Colonic mucosa (tissue), 4 donors: ENCODE data around the gene SNX14. TPM values are rescaled to one million over a fixed set of nuclear protein-coding genes. Genes with fewer than 3 reads are reported as not detected.
"Not testable (repeated sequence)": the region's sequence is repeated elsewhere in the genome, so short reads cannot be mapped to it uniquely, and the experiment has no call there.

Experiments used
- DNase-seq: peaks from one replicate; pipeline ENCODE4 v3.0.0-alpha.2; 2020
- H3K27ac ChIP-seq: fragments of 200-600 bp; one replicate; pipeline ENCODE4 v1.8.0; 2021
- H3K27me3 ChIP-seq: fragments of 200-600 bp; one replicate; pipeline ENCODE4 v1.8.0; 2021
- H3K36me3 ChIP-seq: fragments of 200-600 bp; one replicate; pipeline ENCODE4 v1.8.0; 2021
- H3K4me1 ChIP-seq: fragments of 200-600 bp; one replicate; pipeline ENCODE4 v1.8.0; 2021; ENCODE audit warnings: mild to moderate bottlenecking
- H3K4me3 ChIP-seq: fragments of 200-600 bp; one replicate; pipeline ENCODE4 v1.8.0; 2021
- H3K9ac ChIP-seq, 2 donors: one replicate each; pipeline ENCODE4 v1.7.0; 2013; ENCODE audit warnings: control low read depth in 2 of 2, low read depth in 2 of 2, low read length in 2 of 2
- H3K9me3 ChIP-seq: fragments of 200-600 bp; one replicate; pipeline ENCODE4 v1.8.0; 2021
- intact Hi-C: fragments of 100-400 bp; cut with DNase I; formaldehyde crosslinking; loops from one replicate; pipeline ENCODE4 v1.14.1; 2022
- total RNA-seq, 2 donors: library from RNA; stranded (reverse); fragmentation: NEBNext Ultra II Directional in 1 of 2; extraction: Animal tissue kit (Norgen Biotek cat#: 25700) in 1 of 2; gene quantifications; one replicate each; pipeline ENCODE4 v1.2.1, GENCODE V29; 2021
- TF ChIP-seq, protein P1 (sequence below): fragments of 200-600 bp; IDR thresholded peaks from one replicate; pipeline ENCODE4 v1.8.0; 2022; ENCODE audit warnings: antibody characterized with exemption, mild to moderate bottlenecking
- donor health status: healthy.
- donor health status: DM: no; HTN: no; CAD: no.
- donor health status: DM: no; HTN: no; CAD: no.

Gene SNX14
- total RNA-seq, 2 donors from 2014 or later: 52.5 to 80.6 TPM

DNA sequence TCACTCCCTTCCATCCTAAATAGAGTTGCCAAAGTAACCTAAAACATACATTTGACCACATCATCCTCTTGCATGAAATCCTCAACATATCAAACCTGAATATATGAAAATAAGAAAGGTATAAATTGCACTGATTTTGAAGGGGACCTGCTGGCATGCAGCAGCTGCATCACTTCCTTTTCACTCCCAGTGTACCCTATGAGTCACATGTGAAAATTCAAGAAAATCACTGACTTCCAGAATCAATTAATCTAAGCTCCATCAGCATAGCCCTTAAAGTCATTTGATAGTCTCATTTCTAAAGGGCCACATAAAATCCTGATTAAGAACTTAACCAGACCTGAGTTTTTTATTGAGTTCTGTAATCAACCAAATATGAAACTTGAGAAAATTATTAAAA is 24.3 kb downstream of the SNX14 start:
- no peaks in the 10 kb centered on the region for H3K4me1 ChIP-seq
- no peak overlapping the region for H3K4me3 ChIP-seq
- H3K27ac ChIP-seq: no peak overlapping the region
- H3K27me3 ChIP-seq: no peaks in the 10 kb centered on the region
- DNase-seq: no peak
- intact Hi-C loops: no loop called here
- H3K9me3 ChIP-seq: no peaks in the 10 kb centered on the region
- no peak overlapping the region for H3K9ac ChIP-seq
- TF ChIP-seq, protein P1, sequence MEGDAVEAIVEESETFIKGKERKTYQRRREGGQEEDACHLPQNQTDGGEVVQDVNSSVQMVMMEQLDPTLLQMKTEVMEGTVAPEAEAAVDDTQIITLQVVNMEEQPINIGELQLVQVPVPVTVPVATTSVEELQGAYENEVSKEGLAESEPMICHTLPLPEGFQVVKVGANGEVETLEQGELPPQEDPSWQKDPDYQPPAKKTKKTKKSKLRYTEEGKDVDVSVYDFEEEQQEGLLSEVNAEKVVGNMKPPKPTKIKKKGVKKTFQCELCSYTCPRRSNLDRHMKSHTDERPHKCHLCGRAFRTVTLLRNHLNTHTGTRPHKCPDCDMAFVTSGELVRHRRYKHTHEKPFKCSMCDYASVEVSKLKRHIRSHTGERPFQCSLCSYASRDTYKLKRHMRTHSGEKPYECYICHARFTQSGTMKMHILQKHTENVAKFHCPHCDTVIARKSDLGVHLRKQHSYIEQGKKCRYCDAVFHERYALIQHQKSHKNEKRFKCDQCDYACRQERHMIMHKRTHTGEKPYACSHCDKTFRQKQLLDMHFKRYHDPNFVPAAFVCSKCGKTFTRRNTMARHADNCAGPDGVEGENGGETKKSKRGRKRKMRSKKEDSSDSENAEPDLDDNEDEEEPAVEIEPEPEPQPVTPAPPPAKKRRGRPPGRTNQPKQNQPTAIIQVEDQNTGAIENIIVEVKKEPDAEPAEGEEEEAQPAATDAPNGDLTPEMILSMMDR: no peak
- no peaks in the 10 kb centered on the region for H3K36me3 ChIP-seq

- DNase-seq: no peak
- Histone ChIP-seq H3K27ac (no peak overlapping the region), H3K4me1 (no peaks in the 10 kb centered on the region), H3K4me3 (no peak overlapping the region), H3K9me3 (no peaks in the 10 kb centered on the region), H3K9ac (no peak overlapping the region), H3K27me3 (no peaks in the 10 kb centered on the region), H3K36me3 (no peaks in the 10 kb centered on the region)
- intact Hi-C loops: no loop called here
- TF ChIP-seq, protein P1: no peak
Measured at GRCh38 chr6:85568411-85568810, 25.2 kb downstream of the SNX14 start.

- TF ChIP-seq, protein P1: no peak
- no peak for DNase-seq
Measured at GRCh38 chr6:85565736-85566135, 27.9 kb downstream of the SNX14 start.

GRCh38 chr6:85564223-85564622 is 29.4 kb downstream of the SNX14 start:
- H3K4me3 ChIP-seq, intact Hi-C loops, H3K36me3 ChIP-seq, H3K27ac ChIP-seq, H3K4me1 ChIP-seq, H3K9me3 ChIP-seq, DNase-seq, H3K27me3 ChIP-seq, H3K9ac ChIP-seq: not testable (repeated sequence)

More at GRCh38 chr6:85565736-85566135, 27.9 kb downstream of the SNX14 start:
- no peaks in the 10 kb centered on the region for H3K27me3 ChIP-seq
- H3K9me3 ChIP-seq: no peaks in the 10 kb centered on the region
- no peak overlapping the region for H3K9ac ChIP-seq
- H3K4me3 ChIP-seq: no peak overlapping the region
- intact Hi-C loops: no loop called here
- no peaks in the 10 kb centered on the region for H3K4me1 ChIP-seq
- H3K27ac ChIP-seq: no peak overlapping the region
- H3K36me3 ChIP-seq: no peaks in the 10 kb centered on the region

DNA sequence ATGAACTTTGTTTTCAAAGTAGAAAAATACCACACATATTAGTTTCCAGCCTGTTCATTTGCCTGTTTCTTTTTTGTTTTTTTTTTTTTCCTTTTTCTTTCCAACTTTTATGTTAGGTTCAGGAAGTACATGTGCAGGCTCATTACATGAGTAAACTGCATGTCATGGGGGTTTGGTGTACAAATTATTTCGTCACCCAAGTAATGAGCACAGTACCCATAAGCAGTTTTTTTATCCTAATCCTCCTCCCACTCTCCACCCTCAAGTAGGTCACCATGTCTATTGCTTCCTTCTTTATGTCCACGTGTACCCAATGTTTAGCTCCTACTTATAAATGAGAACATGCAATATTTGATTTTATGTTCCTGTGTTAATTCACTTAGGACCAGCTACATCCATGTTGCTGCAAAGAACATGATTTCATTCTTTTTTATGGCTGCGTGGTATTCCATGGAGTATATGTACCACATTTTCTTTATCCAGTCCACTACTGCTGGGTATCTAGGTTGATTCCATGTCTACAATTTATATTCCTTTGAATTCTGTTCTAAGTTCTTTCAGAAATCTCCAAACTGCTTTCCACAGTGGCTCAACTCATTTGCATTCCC is 31.8 kb downstream of the SNX14 start:
- Histone ChIP-seq H3K9ac (no peak overlapping the region), H3K9me3 (no peaks in the 10 kb centered on the region), H3K36me3 (no peaks in the 10 kb centered on the region), H3K4me3 (no peak overlapping the region), H3K4me1 (no peaks in the 10 kb centered on the region), H3K27me3 (no peaks in the 10 kb centered on the region), H3K27ac (no peak overlapping the region)
- DNase-seq: no peak
- intact Hi-C loops: no loop called here
- TF ChIP-seq, protein P1: no peak

DNA sequence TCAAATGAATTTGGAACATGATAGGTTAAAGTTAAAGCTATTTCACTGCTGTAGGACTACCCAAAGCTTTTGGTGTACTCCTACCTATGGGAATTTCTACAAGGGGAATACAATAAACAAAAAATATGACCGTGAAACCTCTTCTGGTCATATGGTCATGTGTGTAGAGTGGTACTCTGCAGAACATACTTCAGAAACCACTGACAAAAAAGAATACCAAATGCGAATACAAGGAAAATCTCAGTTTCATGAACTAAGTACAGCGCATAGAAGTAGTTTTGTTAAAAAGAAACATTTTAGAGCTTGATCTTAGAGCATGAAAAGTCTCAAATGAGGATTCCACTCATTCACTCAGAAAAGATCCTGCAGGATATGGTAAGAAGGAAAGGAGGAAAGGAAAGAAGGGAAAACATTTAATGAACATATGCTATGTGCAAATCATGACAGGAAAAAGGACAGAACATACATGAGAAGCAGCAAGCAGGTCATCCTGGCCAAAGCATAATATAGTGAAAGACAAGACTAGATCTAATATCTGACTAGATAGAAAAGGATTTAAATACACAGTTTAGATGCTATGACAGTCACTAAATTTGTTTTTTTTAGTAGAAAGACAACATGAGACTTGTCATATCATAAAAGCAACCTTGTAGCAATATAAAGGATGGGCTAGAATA is 36.5 kb downstream of the SNX14 start:
- Histone ChIP-seq H3K4me3 (no peak overlapping the region), H3K36me3 (no peaks in the 10 kb centered on the region), H3K9me3 (no peaks in the 10 kb centered on the region), H3K4me1 (no peaks in the 10 kb centered on the region), H3K27me3 (no peaks in the 10 kb centered on the region), H3K27ac (no peak overlapping the region), H3K9ac (no peak overlapping the region)
- TF ChIP-seq, protein P1: no peak
- no peak for DNase-seq
- intact Hi-C loops: no loop called here
